Inferior parietal cortex (tissue), 1 donor: Measurements from ENCODE around the gene LAMA4.

Experiments
- DNase-seq: peaks from one replicate; pipeline ENCODE4 v3.0.0-alpha.2; 2016; ENCODE audit errors: extremely low spot score

LAMA4 gene, protein sequence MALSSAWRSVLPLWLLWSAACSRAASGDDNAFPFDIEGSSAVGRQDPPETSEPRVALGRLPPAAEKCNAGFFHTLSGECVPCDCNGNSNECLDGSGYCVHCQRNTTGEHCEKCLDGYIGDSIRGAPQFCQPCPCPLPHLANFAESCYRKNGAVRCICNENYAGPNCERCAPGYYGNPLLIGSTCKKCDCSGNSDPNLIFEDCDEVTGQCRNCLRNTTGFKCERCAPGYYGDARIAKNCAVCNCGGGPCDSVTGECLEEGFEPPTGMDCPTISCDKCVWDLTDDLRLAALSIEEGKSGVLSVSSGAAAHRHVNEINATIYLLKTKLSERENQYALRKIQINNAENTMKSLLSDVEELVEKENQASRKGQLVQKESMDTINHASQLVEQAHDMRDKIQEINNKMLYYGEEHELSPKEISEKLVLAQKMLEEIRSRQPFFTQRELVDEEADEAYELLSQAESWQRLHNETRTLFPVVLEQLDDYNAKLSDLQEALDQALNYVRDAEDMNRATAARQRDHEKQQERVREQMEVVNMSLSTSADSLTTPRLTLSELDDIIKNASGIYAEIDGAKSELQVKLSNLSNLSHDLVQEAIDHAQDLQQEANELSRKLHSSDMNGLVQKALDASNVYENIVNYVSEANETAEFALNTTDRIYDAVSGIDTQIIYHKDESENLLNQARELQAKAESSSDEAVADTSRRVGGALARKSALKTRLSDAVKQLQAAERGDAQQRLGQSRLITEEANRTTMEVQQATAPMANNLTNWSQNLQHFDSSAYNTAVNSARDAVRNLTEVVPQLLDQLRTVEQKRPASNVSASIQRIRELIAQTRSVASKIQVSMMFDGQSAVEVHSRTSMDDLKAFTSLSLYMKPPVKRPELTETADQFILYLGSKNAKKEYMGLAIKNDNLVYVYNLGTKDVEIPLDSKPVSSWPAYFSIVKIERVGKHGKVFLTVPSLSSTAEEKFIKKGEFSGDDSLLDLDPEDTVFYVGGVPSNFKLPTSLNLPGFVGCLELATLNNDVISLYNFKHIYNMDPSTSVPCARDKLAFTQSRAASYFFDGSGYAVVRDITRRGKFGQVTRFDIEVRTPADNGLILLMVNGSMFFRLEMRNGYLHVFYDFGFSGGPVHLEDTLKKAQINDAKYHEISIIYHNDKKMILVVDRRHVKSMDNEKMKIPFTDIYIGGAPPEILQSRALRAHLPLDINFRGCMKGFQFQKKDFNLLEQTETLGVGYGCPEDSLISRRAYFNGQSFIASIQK (N-terminal part only)

GRCh38 chr6:112253841-112254816 is at the start of gene LAMA4:
Gene LAMA4, minus strand, starts transcription at chr6:112254567. Its CDS starts 417 bp downstream, at chr6:112254150.
- peak; percentile 24 for DNase-seq

DNA sequence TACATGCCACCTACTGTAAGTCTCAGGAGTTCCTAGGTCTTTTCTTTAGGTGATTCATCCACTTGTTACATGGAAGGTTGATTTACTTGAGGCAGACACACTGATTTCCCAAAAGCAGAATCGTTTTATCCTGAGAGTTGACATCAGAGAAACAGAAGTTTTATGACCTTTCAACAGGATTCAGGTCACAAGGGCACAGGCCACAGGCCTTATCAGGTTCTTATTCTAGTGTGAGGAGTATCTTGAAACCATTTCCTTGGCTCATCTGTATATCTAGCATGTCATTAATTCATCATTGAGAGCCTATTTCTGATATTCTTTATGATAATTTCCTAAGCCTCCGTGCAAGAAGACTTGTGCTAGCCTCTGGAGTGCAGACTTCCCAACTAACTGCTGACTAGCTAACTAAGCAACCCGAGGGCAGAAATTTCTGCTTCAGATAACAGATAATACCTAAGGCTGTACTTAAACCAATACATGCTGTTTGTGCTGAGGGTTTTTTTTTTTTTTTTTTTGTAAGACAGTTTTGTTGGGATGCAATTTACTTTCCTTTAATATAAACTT is 47.9 kb upstream of the LAMA4 start:
- DNase-seq = no peak

DNA sequence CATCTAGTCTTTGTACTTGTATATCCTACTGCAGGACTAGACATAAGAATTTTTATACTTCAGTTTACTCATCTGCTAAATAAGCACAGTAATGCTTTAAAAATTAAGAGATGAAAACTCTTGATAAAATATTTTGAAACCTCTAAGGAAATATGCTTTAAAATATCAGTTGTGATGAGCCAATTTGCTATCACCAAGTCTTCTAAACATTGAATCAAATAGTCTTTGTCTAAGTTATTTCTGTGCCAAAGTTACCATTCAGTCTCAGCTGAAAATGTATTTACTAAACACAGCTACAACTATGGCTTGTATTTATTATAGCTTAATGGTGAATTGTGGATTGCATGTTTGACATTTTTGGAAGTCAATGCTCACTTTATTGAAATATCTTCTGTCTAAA is 46.5 kb upstream of the LAMA4 start:
- no peak for DNase-seq

- no peak for DNase-seq
Measured at GRCh38 chr6:112298816-112299281, 44.5 kb upstream of the LAMA4 start.

DNA sequence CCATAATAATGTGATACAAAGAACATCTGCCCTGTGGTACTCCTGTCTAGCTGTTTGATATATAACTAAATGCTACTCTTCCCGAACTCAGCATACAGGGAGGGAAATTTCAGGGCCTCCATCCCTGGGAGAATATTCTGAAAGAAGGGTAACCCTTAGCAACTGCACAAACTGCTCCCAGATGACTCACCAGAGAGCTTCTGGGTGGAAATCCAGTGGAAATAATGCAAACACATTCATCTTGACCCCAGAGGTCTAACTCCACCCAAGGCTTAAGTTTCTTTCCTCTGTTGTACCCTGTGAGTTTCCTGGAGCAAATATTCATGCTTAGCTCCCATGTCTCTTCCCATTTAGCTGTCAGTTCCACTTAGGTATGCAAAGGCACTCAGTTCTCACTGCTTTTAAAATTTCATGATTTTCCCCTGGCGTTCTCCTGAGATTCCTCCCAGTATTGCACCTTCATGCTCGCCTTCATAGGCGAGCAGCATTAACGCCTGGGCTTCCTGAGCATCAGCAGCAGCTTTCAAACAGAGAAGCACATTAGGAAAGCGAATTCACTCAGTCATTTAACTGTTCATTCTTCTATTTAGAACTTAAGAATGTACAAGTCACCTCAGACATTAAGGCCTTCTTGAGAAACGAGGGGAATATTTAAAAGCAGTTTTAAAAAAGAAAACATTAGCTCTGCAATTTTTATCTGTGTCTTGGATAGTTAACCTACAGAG is 43.8 kb upstream of the LAMA4 start:
- DNase-seq = no peak

DNA sequence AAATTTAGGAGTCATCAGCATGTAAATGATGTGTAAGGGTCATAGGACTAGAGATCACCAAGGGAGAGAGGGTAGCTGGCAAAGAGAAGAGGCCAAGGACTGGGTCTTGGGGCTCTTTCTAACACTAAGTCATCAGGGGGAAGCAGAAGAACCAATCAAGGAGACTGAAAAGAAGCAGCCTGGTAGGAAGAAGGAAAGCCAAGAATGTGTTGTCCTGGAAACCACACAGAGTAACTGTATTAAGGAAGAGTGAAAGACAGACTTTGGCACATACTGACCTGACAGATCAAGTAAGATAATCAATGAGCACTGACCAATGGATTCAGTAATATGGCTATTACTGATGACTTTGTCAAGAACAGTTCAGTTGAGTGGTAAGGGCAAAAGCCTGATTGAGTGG is 42.3 kb upstream of the LAMA4 start:
- no peak for DNase-seq

GRCh38 chr6:112296122-112296521 is 41.8 kb upstream of the LAMA4 start:
- no peak for DNase-seq

DNA sequence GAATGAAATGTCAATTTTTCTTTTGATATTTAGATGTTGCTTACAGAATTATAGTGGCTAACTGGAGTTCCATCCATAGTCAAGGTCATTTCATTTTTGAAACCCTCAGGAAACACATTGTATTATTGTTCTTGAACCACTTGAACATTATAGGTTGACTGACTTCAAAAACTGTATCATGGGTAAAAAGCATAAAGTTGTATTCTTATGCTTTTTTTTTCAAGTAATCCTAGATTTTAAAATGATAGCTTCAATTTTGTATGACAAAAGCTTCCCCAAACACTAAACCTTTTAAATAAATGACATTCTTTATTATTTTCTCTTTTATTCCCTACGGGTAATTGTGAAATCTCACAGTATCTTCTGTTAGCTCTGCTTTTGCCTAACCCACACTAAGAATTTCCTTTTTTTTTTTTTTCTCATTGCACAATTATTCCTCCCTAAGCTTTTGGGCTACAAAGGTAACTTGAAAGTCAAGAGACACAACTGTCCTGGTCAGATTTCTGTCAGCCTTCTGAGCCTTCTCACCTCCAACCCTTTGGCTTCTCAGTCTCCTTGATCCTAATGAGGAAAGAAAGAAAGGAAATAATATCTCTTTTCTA is 36.9 kb upstream of the LAMA4 start:
- no peak for DNase-seq

GRCh38 chr6:112289038-112289566 is 34.7 kb upstream of the LAMA4 start:
- DNase-seq = no peak

DNA sequence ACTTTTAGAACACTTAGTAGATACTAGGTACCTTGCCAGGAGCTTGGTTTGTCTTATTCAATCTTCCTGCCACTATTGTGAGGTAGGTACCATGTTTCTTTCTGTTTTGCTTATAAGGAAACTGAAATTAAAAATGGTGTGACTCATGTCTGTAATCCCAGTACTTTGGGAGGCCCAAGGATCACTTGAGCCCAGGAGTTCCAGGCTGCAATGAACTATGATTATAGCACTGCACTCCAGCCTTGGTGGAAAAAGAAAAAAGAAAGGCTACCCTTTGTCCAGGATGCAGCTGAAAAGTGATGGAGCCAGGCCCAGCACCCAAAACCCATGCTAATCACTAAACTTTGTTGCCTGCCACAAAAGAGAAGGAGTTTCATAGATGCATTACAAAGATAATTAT is 34.1 kb upstream of the LAMA4 start:
- no peak for DNase-seq

- no peak for DNase-seq
Measured at GRCh38 chr6:112287577-112288225, 33.3 kb upstream of the LAMA4 start.

DNA sequence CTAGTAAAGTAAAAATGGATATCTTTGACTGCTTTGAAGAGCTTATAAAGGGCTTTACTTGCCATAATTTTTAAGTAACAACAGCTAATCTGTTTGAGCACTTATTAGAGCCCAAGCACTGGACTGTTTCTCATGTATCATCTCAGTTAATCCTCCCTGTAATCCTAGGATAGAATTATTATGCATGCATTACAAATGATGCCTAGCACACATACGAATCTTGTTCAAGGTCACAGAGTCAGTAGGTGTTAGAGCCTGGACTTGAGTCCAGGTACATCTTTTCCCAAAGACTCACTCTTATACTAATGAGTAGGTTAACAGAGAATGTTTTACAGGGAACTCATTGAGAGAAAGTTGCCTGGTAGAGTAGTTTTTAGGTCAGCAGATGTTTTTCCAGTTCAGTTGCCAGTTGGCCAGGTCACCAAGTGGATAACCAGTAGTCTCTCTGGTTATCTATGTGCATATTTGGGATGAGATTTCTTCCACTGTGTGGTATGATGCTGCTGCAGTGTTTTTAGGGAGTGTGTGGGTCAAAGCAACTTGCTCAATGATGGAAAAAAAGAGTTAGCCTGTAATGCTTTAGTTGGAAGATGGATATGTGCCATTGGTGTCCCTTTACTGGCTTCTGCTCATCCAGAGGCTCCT is 32.3 kb upstream of the LAMA4 start:
- DNase-seq = no peak

DNA sequence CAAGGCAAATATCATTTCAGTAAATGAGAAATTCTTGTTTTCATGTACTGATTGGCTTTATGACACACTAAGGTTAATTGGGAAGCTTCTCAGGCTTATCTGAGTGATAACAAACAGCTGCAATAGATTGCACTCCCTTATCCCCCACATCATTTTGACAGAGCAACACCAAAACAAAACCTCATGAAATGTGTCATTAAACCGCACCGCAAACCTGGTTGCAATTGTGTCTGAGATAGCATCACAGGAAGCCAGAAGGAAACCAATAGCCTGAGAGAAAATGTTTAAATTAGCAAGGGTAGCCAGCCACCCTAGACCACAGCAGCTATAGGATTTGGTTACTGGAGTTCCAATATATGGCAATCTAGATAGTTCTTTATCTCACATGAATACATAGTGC is 31.6 kb upstream of the LAMA4 start:
- DNase-seq = no peak

GRCh38 chr6:112284603-112285002 is 30.2 kb upstream of the LAMA4 start:
- DNase-seq = no peak

DNA sequence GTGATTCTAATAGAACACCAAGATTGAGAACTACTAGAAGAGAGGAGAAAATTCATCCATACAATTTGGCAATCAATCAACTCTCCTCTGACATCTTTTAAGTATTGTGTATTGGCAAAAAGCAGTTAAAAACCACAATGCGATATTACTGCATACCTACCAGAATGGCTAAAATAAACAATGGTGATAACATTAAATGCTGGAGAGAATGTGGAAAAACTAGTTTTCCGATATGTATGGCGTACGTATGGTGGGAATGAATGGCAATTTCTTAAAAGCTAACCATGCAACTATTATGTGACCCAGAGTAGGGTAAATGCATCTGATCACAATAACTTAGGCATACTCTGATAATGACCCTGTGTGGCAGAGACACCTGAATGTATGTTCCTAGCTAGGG is 29.3 kb upstream of the LAMA4 start:
- no peak for DNase-seq

DNA sequence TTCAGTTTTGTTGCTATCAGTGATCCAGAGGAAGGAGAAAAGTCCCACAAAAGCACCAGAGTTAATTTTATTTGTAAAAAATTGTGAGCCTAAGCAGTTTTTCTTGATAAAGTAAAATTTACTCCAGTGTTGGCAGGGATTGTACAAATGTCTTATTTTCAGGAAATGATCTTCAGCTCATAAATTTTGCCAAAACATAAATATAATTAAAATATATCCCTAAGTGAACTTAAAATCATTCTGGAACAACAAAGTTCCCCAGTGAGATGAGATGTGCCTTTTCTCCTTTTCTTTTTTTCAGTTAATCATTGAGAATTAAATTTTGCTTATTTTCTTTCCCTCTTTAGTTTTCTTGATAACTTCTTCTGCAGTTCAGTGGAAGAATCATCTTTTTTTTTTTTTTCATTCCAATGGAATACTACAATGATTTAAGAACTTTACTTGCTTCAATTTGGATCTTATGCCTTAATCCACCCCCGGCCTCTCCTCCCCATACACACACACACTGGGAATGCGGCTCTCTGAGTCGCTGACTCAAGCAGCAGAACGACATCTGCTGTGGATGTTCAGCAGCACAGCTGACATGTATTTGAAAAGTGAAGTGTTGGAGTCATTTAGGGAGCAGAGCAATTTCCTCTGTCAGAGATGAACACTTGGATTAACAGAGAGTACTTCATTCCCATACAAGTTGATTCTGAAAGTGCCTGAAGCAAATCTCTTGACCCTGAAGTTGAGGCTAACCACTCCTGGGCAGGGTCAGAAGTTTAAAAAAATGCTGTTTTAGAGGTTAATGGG is 27.7 kb upstream of the LAMA4 start:
- DNase-seq = peak; percentile 52
